Activated T-cell treated with anti-CD3 and anti-CD28 coated beads for 48 hours (primary cell): ENCODE data around the gene UBE2G2.
A peak's percentile ranks its signal among the peaks of the same experiment; 100 is the strongest.
"Not testable (repeated sequence)": the region's sequence is repeated elsewhere in the genome, so short reads cannot be mapped to it uniquely, and the experiment has no call there.

Experiments used
- DNase-seq: peaks from one replicate; pipeline ENCODE4 v3.0.0-alpha.2; 2020; ENCODE audit warnings: low read depth

The UBE2G2 gene

GRCh38 chr21:44836349-44836665 lies 34.7 kb upstream of the UBE2G2 start:
- DNase-seq: no peak

- no peak for DNase-seq
Measured at GRCh38 chr21:44835647-44835973, 34.0 kb upstream of the UBE2G2 start.

DNA sequence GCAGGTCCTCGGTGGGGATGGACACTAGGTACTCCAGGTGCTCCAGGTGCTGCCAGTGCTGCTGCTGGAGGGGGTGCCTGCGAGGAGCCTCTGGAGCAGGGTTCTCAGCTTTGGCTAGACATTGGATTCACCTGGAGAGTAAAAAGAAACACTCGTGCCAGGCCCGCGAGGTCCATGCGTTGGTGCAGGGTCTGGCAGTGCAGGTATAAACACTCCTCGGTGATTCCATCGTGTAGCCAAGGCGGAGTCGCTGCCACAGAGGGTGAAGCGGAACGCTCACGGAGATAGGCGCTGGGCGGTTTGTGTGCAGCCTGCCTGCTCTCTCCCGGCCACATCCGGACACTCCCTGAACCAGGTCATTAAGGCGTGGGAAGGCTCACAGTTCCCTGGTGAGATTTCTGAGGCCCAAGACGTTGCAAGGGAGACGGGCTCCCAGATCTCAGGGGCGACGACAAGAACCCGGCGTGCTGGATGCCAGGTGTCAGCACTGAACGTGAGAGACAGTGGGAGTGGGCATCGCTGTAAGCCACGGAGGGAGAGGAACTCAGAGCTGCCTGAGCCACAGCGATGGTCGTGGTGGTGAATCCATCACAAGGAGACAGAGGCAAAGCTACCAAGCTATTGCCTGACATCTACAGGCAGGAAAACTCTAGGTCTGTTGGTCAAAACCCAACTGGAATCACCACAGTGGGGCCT lies 33.5 kb upstream of the UBE2G2 start:
- DNase-seq: no peak

DNA sequence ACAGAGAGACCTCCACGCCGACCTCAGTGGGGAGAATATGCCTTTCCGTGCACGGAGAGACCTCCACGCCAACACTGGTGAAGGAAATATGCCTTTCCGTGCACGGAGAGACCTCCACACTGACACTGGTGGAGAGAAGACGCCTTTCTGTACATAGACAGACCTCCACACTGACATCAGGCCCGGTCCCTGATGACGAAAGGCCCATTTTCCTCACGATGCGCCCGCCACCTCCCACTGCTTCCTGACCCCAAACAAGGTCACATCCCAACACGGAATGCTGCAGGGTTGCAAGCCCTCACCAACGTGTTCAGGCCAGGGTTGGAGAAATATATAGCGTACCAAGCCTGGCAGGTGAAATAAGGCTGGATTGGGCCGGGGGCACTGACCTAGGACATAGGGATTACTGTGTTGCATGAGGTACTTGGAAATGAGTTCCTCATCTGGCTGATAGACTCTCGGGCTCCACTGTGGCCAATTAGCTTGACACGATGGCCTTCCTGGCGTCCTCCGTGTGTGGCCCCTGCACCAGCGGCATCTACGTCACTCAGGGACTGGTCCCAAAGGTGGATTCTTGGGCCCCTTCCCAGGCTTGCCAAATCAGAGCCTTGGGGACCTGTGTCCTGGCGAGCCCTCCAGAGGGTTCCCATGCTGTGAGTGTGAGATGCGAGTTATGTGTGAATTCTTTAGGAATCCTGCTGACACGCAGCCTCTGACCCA lies 32.8 kb upstream of the UBE2G2 start:
- no peak for DNase-seq

- no peak for DNase-seq
Measured at GRCh38 chr21:44833663-44834062, 32.0 kb upstream of the UBE2G2 start.

GRCh38 chr21:44832516-44833255 lies 31.1 kb upstream of the UBE2G2 start:
- not testable (repeated sequence) for DNase-seq

DNA sequence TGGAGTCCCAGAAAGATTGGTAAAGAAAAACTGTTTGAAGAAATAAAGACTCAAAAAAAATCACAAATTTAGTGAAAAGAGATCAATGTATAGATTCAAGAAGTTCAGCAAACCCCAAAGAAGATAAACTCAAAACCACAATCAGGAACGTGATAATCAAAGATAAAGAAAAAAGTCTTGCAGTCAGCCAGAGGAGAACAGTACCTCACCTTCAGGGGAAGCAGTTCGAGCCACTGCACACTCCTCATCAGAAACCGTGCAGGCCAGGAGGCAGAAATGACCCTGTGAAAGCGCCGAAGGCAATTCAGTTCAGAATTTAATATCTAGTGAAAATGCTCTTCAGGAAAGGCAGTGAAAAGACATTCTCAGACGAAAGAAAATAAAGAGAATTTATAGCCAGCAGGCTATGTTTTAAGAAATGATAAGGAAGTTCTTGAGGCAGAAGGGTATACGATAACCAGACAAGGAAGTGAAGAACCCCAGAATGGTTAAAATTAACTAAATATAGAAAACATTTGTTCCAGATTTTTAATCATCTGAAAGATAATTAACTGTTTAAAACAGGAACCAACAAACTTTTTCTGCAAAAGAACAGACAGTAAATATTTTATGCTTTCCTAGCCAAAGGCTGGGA lies 29.7 kb upstream of the UBE2G2 start:
- no peak for DNase-seq

DNA sequence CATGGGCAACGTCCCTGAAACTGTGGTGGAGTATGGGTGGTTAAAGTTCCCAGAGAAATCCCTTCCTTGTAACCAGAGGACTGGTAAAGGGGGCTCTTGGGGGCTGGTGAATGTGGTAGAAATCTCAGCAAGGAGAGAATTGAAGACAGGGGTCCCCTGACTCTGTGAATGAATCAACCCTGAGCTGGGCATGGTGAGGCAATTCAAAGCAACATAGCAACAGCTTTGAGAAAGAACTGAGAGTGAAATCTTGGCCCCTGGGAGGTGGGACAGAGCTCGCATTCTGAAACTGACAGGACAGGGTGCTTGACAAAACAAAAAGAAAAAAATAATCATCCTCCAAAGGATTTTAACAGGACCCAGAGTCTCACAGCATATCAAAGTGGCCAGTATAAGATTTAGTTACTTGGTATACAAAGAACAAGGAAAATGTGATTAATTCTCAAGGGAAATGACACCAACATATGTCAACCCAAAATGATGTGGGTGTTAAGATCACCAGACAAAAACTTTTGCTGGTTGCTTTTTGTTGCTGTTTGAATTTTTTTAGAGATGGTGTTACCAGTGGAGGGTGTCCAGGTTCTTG lies 28.0 kb upstream of the UBE2G2 start:
- DNase-seq: no peak

DNA sequence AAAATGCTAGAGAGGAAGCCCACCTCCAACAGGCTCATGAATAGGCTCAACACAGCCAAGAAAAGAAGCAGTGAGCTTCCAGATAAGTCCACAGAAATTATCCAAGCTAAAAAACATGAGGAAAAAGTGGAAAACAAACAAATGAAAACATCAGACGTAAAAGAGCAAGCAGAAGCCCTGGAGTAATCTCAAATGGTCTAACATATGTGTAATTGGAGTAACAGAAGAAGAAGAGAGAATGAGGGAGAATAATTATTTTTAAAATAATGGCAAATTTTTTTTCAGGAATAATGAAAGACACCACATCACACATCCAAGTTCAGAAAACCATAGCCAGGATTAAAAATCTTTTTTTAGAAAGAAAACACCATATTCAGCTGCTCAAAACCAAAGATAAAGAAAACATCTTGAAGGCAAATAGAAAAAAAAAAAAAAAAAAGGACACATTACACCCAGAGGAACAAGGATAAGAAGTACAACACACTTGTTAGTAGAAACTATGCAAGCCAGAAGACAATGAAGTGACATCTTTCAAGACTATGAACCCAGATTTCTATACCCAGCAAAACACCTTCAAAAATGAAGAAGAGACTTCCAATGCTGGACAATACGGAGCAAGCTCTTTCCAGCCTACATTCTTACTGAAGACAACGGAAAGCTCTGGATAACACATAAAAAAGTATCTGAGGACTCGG lies 26.9 kb upstream of the UBE2G2 start:
- no peak for DNase-seq

- DNase-seq: no peak
Measured at GRCh38 chr21:44823179-44823660, 21.6 kb upstream of the UBE2G2 start.

DNA sequence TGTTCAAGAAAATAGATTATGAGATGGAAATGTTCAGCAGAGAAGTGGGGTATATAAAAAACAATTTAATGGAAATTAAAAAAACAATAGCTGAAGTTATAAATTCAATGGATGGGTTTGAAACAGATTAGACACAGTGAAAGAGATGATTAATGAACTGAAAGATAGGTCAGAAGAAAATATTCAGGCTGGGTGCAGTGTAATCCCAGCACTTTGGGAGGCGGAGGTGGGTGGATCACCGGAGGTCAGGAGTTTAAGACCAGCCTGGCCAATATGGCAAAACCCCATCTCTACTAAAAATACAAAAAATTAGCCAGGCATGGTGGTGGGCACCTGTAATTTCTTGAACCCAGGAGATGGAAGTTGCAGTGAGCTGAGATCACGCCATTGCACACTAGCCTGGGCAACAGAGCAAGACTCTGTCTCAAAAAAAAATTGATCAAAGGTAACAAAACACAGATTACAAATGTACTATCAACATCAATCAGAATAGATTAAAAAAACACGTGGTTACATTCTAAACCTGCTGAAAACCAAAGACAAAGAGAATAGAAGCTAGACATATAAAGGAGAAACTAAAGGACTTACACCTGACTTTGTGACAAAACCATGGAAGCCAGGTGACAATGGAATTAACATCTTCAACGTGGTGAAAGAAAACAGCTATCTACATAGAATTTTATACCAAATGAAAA lies 21.0 kb upstream of the UBE2G2 start:
- DNase-seq: no peak

DNA sequence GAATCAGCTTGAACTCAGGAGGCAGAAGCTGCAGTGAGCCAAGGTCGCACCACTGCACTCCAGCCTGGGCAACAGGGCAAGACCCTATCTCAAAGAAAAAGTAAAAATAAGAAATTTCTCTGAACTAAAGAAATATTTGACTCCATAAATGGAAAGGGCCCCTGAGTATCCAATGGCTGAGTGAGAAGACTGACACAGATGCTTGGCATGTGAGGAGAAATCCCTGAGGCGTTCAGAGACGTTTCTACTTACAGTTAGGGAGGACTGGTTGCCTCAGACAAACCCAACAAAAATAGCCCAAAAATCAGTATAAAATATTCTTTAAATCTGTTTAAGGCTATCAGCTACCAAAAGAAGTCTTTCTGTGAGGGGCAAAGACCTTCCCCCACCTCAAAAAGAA lies 19.2 kb upstream of the UBE2G2 start:
- DNase-seq: no peak

GRCh38 chr21:44819283-44820243 lies 17.9 kb upstream of the UBE2G2 start:
- no peak for DNase-seq

DNA sequence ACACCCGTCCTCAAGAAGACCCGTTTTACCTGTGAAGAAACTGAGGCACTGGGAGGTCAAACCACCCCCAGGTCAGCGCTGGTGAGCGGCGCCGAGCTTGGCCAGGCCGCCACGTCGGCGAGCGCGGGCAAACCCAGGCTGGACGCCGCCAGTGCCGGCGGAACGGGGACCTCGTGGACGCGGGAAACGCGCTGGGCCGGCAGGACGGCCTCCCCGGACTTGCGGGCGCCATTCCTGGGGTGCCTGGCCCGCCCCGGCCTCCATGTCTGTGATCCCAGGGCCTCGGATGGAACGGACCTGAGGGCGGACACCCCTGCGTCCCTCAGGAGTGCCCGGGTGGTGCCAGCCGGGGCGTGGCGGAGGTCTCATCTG lies 17.0 kb upstream of the UBE2G2 start:
- no peak for DNase-seq

- DNase-seq: peak; percentile 91
Measured at GRCh38 chr21:44817914-44818639, 16.5 kb upstream of the UBE2G2 start, which contains the start of gene SUMO3. TSS of gene SUMO3 (minus strand) at chr21:44818062. CDS start at chr21:44817968, 94 bp downstream.

DNA sequence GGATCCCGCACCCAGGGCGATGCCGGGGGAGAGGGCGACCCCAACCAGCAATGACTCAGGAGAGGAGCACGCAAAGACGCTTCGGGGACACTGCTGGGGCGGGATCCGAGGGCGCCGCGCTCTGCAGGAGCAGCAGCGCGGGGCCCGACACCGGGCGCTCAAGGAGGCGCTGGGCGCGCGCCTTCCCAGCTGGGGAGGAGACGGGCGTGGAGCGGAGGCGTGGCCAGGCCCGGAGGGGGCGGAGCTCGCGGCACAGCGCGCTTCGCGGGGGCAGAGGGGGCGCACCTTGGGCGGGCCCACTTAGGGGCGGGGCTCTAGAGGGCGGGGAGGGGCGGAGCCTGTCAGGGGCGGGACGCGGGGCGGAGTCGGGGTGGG lies 15.9 kb upstream of the UBE2G2 start:
- peak; percentile 92 for DNase-seq

DNA sequence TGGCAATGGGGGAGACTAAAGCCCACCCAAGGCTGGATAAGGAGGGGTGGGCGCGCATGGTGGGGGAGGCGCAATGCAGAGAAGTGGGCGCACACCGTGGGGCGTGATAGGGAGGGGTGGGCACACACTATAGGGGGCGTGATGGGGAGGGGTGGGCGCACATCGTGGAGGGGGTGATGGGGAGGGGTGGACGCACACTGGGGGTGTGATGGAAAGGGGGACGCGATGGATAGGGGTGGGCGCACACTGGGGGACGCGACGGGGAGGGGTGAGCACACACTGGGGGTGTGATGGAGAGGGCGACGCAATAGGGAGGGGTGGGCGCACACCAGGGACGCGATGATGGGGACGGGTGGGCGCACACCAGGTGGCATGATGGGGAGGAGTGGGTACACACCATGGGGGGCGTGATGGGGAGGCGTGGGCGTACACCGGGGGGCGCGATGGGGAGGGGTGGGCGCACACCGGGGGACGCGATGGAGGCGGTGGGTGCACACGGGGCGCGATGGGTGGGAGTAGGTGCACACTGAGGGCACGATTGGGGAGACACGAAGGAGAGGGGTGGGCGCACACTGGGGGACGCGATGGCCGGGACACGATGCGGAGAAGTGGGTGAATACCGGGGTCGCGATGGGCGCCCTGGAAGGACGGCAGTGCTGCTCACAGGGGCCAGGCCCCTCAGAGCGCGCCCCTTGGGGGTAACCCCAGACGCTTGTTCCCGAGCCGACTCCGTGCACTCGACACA lies 15.3 kb upstream of the UBE2G2 start:
- DNase-seq: no peak

DNA sequence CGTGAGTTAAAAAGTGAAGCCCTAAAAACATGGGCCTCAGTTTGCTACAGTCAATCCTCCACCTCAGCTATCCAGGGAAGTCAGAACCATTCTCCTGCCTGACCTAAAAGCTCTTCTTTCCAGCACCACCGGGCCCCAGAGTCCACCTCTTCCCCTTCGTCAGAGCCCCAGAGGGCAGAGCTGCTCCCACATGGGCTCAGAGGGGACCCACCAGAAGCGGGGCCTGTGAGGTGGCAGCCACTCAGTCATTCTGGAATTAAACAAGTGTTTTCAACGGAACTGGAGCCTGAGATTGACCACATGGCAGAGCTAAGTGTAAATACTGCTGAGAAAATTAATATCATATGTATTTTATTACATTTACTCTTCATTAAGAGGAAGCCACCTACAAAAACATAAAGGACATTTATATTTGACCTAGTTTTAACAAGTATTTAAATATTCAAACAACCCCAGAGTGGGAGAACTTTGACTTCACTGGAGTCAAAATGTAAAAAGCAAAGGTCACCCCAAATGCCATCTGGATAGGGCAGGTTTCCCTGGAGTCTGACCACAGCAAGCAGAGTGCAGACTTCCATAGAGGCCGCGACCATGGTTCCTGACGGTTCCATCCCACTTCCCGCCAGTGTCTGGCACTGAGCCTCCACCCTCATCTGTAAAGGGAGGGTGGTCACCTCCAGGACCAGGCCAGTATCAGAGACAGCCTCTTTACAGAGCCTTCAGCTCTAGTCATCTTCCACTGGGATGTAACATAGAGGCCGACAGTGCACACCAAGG lies 14.4 kb upstream of the UBE2G2 start:
- DNase-seq: no peak
